NCI-H460 (cell line): Measurements from ENCODE around the gene GYPB. TPM values are rescaled to one million over a fixed set of nuclear protein-coding genes. Genes with fewer than 3 reads are reported as not detected.
"Not testable (repeated sequence)": the region's sequence is repeated elsewhere in the genome, so short reads cannot be mapped to it uniquely, and the experiment has no call there.

Experiments used
- DNase-seq: peaks from one replicate; pipeline ENCODE4 v3.0.0-alpha.2; 2016; ENCODE audit warnings: low read depth; ENCODE audit errors: extremely low read depth
- total RNA-seq: library from RNA; depleted of rRNA; stranded (reverse); fragments of >200 nt; shearing (Covaris generic); gene quantifications from 2 replicates; pipeline ENCODE4 v1.2.3, GENCODE V29; 2014; rRNA removed

Gene GYPB
- total RNA-seq, 1 experiment from 2014 or later, result not detected

GRCh38 chr4:143950185-143950584 lies 69.0 kb downstream of the GYPB start:
- not testable (repeated sequence) for DNase-seq

- not testable (repeated sequence) for DNase-seq
Measured at GRCh38 chr4:143947493-143947892, 71.7 kb downstream of the GYPB start.

Other genes with a start within 250 kb of the GYPB start
- 1.3 and 2.3 TPM in 2 replicates for gene GYPE, start 113.8 kb downstream of the GYPB start, total RNA-seq
- not detected in 2 replicates for gene GYPA, start 121.3 kb upstream of the GYPB start, total RNA-seq